NCI-H2196 treated with DMSO at 0.1 percent for 48 hours (cell line): ENCODE data around the gene DIP2C.

Experiments
- DNase-seq: peaks from one replicate; lab custom pipeline; 2025; ENCODE audit not compliant: unreplicated experiment; lab: John Stamatoyannopoulos, UW

Gene DIP2C

DNA sequence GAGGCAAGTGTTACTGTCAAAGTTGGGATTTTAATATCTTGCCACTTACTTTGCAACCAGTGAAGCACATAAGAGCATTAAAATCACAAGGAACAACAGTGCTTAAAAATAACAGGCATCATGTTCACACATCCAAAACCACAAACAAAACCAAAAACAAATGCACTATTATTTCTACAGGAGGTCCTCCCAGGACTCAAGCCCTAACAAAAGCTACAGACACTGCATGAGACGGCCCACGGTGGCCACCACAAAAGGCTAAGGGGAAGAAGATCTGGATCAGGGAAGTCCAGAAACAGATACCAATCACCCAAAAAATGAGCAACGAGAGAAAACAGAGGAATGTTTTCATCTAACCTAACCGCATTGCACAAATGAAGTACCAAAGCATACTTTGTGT is 395.8 kb downstream of the DIP2C start:
- no peak for DNase-seq

DNA sequence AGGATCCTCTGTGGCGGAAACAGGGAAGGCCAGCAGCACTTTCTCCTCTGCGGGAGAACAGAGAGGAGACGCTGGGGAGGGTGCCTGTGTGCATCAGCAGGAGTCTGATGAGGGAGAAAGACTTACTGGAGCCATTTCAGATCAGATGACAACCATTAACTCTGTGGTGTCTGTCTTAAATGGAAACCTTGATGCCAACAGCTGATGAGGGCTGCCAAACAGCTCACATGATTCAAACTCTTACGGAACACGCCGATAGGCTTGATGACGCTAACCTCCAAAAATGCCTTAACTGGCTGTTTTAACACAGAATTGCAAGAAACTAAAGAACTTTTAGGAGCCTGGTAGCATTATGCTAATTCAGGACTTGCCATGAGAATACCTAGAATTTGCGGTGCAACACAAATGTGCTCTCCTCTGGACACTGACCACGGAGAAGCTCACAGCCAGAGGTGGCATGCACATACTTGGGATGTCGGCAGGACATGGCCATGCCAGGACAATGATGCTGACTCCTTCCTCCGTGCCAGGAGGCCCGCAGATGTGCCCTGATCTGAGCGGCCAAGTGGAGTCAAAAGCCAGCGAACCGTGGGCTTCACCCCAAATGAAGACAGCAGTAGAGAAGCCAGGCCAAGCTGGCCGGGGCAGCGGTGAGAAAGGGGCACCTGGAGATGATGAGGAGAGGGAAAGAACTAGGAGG is 399.3 kb downstream of the DIP2C start:
- DNase-seq, result no peak

DNA sequence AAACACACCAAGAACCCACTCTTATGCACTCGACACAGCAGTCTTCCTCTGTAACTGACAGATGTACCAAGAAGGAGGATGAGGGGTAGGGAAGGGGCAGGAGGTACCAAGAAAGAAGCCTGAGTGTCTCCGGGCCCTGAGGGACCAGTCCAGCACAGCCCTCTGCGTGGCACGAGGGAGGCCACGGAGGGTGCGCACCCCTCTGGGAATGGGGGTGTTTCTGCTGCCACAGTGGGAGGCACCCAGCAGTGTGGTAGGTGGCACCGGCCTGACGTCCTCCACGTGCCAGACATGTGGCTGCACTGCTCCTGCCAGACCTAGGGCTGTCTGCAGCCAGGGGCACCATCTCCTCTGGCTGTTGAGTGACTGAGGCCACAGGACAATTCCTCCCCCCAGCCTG is 399.9 kb downstream of the DIP2C start:
- DNase-seq, result no peak

DNA sequence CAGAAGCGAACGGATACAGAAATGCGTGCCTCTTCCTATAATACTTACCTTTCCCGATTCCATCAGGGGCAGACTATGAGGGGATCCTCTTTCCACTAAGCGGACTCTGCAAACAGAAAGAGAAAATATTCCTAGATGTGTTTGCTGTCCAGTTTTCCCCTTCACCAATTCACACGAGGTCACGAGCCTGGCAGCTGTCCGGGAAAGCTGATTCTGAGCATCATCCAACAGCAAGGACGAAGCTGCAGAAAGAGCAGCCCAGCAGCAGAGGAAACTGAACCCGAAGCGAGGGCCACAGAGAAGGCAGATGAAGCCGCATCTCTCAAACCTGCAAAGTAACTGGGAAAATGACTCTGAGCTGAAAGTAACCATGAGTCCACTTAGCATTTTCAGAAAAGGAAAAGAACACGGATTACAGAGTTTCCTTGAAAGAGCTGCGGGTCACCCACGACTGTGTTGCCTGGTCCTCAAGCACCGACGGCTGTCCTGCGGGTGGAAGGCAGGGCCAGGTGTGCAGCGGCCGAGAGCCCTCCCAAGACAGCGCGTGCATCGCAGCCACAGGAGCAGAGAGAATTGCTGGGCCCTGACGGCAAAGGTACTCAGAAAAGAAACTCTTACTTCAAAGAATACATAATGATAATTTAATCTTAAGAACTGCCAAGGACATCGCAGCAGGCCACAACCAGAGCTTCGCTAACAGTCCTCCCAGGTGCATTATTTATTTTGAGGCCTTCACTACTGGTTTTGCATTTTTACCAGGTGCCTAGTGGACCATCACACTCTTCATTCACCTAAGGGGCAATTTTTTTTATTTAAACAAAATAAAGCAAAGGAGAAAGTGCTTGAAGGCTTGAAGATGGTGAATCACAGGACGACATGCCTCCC is 400.9 kb downstream of the DIP2C start:
- DNase-seq, result no peak

DNA sequence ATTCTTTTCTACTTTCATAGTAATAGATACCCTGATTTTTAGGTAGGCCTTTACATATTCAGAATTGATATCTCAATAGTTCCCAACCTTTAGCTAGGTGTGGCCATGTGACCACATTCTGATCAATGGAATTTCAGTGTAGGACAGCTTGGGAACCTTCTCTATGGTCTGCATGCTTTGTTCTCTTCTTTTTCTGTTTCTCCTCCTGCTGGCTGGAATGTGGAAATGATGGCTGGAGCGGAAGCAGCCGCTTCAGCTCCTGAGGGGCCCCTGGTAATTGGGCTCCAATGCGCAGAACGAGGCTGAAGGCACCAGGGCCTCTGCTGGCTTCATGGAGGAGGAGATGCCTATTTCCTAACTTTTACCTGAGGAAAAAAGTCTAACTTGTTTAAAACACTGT is 401.7 kb downstream of the DIP2C start:
- no peak for DNase-seq

DNA sequence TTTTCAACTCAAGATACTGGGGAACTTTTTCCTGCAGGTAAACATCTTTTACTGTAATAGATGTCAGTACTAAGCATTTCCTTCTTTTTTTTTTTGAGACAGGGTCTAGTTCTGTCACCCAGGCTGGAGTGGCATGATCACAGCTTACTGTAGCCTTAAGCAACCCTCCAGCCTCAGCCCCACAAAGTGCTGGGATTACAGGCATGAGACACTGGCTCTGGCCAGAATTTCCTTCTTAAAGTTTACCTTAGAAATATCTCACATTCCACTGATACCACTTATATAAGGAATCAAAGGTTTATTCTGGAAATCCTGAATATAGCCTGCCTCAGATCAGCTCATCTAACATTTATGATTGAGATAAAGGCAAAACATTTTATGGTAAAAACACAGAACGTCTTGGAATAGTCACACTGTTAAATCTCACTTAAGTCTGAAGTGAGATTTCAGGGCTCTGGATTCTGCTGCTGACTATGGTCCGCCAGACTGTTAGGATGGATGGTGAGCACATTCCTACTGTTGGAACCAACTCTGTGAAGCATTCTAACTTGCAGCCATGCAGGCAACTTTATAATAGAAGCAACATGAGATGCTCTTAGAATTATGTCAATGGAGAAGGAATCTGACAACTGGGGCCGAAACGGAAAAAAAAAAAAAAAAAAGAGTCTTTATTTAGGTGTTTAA is 402.3 kb downstream of the DIP2C start:
- no peak for DNase-seq

DNA sequence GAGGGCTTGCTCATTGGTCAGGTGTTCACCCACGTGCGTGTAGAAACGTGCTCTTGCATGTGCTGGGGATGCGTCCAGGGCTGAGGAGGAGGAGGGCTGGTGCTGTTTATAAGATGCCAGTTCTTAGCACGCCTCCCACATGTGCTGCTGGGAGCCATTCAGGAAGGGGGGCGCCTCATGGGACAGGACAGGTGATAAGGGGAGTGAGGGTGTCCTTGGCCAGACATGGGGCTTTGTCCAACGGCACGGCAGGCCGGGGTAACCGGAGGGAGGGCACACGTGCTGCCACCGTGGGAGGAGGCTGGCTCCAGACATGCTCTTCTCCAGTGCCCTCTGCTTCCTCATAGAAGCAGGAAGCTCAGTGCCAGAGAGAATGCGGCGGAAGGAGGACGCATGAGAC is 404.3 kb downstream of the DIP2C start:
- peak; percentile 56 for DNase-seq

DNA sequence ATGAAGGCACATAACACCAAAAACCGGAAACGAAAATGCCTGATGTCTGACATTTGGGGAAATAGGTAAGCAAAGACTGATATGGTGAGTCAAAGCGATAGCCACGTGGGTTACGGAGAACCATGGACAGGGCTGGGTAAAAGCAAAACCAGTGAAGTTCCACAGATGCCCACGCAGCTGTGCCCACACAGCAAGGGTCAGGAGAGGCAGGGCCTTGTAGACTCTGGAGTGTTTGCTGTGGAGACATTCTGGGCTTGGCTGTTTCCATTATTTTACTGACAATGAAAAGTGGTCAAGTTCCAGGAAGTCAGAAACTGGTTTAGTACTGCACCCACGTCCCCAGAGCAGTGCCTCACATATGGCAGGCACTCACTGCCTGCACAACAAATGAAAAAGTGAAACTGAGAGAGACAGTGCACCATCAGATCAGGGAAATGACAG is 405.5 kb downstream of the DIP2C start:
- no peak for DNase-seq

DNA sequence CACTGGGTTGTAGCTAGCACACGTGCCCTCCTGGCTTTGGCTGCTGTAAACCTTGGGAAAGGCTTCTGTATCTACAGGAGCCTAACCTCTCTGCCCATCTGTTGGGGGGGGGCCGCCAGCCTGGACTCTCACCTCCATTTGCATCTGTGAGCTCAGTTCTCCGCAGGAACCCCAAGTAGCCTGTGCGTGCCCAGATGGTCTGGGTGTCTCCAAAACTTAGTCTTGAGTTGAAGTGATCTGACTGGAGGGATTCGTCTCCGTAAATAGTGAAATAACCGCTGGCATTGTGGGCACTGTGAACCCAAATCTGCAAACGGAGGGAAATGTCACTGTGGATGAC is 406.4 kb downstream of the DIP2C start:
- no peak for DNase-seq

DNA sequence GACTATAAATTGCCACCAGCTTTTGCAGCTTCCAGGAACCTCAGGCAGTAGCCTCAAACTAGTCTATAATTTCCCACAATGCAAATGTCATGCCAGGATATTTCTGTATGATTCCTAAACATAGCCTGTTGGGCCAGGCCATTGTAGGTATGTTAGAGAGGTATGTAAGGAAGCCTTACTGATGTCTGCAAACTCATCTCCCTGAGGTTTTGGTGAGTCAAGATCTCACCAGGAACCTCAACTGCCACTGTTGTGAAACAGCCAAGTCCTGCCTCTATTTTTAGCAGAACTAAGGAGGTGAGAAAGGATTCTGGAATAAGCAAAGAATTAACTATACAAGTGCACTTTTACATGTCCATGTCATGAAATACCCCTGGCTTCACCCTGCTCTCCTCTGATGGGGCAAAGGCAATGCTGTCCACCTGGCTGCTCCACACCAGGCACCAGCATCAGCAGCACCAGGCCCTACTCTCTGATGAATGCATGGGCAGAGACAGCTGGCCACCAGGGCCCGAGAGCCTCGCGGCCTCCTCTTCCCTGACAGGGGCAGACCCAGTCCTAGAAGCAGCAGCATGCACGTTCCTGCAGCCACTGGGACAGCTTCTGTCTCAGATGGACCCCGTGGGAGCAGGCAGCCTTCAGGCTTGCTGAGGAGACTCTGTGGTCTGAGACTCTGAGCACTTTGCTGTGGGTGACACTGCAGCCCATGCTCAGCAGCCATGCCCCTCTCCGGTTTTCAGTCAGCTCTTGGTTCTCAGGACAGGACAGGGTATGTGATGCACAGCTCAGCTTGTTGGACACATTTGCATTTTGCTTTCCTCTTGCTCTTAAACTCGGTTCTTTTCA is 407.0 kb downstream of the DIP2C start:
- no peak for DNase-seq

DNA sequence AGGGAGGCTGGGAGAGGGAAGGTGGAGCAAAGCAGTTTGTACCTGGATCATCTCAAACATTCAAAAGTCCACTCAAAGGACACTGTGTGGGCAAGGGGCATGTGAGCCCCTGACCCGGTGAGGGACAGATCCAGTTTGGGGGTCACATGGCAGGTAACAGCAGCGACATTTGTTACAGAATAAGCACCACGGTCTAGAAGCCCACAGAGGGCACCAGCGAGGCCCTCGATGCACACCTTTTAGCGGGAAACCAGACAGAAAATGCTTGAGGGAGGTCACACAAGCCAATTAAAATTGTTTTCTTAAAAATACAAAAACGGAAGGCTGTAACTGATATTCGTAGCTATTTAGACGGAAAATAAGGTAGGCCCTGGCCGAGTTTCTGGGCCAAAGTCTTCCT is 409.8 kb downstream of the DIP2C start:
- DNase-seq, result no peak

DNA sequence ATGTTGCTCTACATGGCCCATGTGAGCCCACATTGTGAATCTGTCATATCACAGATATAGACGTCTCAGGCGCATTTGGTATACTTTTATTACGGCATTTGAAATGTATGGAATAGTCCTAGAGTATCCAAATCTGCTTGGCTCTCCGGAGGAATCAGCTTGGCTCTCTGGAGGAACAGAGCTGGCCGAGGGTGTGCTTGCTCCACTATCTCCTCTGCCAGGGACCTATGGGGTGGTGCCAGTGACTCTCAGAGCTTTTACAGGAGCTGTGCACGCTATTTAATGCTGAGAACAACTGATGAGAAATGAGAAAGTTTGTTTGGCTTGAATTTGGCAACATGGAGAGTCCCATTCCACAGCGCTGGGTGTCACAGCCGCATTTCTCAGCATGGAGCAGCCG is 410.2 kb downstream of the DIP2C start:
- DNase-seq, result no peak

DNA sequence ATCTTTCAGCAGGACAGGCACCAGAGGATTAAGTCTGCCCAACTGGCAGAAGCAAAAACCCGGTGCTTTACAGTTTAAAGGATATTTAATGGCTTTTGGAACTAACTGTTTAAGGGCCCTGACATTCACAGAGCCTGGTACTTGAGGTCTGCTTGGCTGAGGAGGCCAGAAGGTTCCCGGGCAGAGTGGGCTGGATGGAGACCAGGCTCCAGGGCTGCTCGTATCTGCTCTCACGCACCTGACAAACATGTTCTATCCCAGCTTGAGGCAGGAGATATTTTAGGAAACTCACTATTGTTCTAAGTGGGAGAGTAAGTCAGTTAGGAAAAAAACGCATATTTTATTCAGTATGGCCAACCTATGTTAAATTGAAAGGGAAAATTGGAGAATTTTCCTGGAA is 410.8 kb downstream of the DIP2C start:
- no peak for DNase-seq

DNA sequence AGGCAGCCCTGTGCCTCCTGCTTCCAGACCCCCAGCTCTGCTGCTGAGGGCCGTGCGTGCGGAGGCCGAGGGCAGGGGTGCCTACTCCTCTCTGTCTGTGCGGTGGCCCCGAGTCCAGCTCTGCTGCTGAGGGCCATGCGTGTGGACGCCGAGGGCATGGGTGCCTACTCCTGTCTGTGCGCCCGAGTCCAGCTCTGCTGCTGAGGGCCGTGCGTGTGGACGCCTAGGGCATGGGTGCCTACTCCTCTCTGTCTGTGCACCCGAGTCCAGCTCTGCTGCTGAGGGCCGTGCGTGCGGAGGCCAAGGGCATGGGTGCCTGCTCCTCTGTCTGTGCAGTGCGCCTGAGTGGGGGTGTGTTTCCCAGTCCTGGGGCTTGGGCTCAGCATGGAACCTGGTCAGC is 411.5 kb downstream of the DIP2C start:
- DNase-seq, result no peak

DNA sequence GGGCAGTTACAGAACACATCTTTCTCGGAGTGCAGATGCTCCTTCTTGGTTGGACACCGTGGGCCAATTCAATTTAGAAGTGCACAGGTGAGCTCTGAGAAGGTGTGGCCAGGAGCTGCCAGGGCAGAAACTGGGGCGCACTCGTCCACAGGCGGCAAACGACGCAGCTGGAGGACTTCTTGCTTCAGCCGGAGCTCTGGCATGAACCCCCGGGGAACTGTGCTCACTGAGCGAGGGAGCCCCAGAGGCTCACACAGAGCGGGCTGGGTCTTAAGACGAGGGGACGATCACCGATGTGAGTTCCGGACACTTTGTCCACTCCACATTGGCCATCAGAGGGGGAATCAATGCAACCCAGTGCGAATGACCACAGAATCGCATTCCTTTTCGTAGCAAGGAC is 413.8 kb downstream of the DIP2C start:
- no peak for DNase-seq

DNA sequence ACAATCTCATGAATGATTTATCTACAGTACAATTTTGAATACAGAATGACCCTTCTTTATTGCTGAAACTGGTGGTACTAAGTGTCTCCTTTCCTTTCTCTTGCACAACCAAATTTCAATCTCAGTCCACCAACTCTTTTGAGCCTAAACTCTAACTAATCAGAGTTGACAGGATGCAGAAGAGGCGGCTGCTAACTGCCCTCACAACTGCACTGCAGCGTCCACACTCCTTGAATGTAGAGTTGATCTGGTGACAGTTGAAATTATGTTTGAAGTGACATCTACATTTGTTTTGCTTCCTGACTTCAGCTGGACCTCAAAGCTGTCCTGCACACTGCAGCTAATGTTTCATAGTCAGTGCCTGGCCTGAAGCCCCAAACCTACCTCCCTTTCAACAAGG is 414.6 kb downstream of the DIP2C start:
- DNase-seq, result no peak

DNA sequence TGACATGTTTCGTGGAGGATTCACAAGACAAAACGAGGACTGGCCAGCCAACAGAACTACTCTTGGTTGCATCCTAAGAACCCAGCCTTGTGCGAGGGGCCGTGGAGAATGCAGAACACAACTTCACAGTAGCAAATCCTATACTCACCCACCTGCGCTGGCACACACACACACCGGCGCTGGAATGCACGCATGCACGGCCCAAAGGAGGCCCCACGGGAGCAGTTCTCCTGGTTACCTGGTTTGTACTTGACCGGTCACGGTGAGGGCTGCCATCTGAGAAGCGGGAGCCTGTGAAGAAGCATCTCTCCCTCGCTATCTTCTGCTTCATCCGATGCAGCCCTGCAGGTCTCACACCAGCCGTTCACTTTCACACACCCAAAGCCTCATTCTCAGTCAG is 416.4 kb downstream of the DIP2C start:
- DNase-seq, result no peak

DNA sequence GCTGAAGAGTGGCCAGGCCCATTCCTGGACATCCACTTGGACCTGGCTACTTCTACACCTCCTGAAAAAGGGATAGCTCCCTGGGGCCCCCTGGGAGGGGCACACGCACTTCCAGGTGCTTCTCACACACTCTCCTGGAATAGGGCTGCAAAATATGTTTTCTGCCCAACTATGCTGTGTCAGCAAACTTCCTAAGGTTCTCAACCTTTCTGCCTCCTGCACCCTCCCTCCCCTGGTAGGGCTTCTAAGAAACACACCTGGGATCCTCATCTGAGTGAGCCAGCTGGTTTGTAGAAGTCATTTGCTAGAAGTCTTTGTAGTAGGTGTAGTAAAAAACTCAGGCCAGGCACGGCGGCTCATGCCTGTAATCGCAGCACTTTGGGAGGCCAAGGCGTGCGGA is 417.7 kb downstream of the DIP2C start:
- no peak for DNase-seq

DNA sequence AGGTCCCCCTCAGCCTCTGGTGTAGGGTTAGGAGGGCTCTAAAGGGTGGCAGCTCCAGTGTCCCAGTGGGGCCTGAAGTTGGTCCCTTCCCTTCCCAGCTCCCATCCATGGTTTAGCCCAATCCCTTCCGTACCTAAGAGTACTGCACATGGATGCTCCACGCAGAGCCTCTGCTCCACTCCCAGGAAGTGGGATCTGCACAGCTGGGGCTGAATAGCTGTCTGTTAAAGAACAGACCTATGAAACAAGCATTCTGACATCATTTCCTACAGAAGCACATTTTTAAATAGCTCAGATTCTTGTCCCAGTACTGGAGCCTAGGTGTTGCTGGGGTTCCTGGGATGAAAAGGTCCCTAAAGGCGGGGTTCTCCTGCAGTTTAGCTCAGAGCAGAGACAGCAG is 418.3 kb downstream of the DIP2C start:
- no peak for DNase-seq

DNA sequence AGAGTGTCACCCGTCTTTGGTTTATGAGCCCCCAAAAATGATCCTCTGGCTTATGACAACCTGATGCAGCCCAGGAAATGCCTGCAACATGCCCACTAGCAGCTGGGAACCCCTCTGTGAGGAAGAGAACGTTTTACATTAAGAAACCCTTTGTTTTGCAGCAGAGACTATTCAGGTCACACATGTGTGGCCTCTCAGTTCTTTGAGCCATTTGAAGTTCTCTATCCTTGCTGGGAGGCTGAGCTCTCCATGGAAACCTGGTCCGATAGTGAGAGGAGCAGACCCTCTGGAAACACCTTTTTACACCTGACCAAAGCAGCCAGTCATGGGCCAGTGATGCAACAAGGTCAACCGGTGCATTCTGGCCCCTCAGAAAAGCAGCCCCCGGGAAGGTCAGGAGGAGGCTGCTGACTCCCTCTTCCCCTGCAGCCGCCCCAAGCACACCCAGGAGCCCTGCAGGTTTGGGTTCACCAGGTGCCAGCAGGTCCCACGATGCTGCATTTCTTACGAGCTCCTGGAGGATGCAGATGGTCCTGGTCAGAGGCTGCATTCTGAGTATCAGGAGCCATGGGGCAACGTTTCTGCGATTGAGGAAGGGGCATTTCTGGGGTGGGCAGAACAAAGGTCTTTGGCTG is 419.9 kb downstream of the DIP2C start:
- DNase-seq, result no peak

DNA sequence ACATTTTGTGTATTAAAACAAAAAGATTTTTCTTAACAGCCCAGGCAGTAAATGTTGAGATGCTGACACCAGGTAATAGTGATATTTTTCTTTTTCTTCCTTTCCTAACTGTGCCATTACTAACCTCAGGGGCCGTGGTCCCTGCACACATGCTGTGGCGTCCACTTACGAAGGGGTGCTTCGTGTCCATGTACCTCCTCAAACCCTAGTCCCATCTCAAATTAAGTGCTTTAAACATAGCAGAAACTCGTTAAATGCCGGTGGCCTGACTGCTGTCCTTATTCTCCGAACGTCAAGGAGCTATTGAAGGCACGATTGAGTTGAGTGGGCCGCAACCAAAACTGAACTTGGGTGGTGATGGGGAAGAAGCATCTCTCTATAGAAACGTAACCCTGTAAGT is 421.8 kb downstream of the DIP2C start:
- no peak for DNase-seq
